HG03139 (cell line): Measurements from ENCODE around the gene L2HGDH.
"Not testable (repeated sequence)": the region's sequence is repeated elsewhere in the genome, so short reads cannot be mapped to it uniquely, and the experiment has no call there.

Experiments used
- ATAC-seq: cut with Tn5 transposase; IDR thresholded peaks from one replicate; pipeline ENCODE4 v1.9.1; 2021; ENCODE audit not compliant: unreplicated experiment

Gene L2HGDH

DNA sequence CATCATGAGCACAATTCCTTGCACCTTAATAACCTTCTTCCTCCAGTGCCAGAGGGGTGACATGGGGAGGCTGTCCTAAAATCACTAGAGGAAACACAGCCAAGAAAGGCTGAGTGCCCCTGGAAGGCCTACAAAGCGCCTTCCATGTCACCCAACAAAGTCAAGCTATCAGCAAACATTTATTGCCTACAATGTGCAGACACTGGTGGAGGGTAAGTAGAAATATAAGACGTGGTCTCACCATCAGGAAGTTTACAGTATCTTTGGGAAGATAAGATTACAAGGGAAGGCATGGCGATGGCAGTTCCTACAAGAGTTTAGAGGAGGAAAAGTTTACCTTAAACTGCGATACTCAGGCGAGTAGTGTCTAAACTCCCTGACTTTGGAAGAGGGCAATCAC, 28.0 kb upstream of the L2HGDH start:
- ATAC-seq, result no peak

DNA sequence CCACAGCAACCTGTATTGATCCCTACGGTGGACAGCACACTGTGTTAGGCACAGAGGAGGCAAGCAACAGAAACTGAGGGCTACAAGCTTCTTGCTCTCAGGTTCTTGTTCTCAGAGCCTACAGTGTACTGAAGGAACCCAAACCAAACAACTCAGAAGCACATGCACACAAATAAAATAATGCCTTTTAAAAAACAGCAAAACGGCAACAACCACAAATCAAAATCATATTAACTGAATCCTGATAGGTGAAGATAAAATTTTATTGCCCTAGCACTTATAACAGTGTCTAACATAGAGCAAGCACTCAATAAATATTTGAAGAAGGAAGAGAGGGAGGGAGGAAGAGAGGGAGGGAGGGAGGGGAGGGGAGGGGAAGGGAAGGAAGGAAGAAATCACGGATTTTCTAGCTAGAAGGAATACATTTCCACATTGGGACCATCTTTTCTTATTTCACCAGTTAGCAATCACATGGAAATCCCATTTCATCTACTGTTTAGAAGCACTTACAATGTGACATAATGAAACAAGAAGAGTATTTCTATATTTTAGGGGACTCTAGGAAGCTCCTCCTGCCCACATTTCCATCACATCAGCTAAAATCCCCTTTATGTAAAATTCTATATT, 27.3 kb upstream of the L2HGDH start:
- ATAC-seq, result no peak

DNA sequence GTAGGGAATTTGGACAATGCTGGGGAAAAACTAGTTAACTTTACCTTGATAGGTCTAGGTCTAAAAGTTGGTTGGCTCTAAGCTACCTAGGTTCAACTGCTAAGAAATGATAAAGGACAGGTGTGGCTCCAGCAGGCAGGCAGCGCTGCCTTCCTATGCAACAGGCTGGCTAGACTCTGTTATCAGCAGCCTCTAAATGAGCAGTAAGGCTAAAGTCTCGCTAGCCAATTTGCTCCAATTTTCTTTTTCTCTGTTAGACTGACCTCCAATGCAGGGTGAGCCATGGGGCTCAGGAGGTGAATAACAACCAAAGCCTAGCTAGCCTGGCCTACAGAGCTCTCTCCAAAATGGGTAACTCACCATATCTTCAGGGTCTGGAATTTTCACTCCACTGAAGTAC, 26.6 kb upstream of the L2HGDH start:
- no peak for ATAC-seq

DNA sequence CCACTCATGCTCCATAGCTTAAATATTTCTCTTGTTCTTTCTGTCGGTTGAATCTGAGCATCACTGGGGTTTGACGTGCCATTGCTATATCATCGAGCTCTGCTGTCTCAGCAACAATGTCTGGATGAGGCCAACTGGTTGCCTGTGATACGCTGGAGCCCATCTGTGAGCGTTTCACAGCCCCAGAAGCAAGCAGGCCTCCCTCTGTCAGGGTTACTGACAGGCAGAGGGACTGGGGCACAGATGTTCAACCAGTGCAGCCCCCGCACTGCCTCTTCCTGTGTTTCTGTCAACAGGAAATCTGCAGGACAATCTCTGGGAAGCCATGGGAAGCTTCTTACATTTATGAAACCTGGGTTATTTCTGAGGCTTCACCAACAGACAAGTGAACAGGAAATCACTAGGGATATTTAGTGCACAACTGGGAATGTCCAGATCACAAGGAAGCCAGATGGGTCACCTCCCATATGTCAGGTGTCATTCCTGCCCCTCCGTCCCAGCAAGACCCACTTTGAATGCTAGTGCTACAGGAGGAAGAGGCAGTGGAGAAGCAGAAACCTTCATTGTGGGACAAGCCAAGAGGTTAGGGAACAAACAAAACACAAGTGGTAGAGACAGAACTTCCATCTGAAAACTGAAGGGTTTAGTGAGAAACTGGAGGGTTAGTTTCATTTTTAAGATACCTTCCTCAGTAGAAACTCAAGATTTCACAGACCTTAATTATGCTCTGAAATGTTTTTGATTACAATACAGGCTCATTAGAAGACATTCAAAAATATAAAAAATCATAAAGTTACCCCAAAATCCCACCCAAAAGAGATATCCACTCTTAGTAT, 24.2 kb upstream of the L2HGDH start:
- no peak for ATAC-seq

DNA sequence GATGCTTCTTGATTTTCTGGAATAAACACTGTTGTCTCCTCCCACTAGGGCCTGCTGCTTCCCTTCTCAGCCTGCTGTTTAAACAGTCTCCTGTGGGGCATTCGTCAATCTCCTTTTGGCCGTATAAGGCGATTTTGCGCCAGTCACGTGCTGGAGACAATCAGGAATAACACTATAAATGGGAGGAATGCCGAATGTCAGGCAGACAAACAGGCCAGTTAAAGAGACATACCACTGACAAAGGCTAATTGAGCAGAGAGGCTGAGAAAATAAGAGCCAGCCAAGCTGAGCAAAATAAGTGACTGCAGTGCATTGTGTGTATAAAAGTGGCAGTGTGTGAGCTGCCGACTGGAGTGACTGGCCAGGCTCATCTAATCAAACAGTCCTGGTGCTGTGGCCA, 23.4 kb upstream of the L2HGDH start:
- ATAC-seq, result no peak

GRCh38 chr14:50334211-50334610, 22.2 kb upstream of the L2HGDH start:
- no peak for ATAC-seq

GRCh38 chr14:50333014-50333509, 21.0 kb upstream of the L2HGDH start:
- no peak for ATAC-seq

DNA sequence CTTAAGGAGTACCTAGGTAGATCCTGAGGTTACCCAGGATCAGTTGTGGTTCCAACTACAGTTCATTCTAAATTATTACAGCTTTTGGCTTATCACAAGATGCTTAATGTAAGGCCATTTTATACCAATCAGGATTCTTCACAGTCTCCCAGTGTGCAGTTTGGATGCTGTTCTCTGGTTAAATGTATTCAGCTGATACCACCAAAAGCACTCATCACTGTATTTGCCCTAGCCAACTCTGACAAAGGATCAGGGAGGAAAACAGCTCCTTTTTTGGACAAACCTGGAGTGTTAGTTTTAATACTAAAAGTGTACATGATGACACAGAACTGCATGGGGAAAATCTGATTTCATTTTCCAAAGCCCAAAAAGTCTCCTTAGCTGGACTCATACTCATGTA, 19.6 kb upstream of the L2HGDH start:
- no peak for ATAC-seq

GRCh38 chr14:50321009-50321660, 9.1 kb upstream of the L2HGDH start:
- ATAC-seq, result peak; percentile 89

GRCh38 chr14:50320283-50320682, 8.3 kb upstream of the L2HGDH start:
- ATAC-seq, result no peak

GRCh38 chr14:50319721-50320120, 7.7 kb upstream of the L2HGDH start:
- no peak for ATAC-seq

DNA sequence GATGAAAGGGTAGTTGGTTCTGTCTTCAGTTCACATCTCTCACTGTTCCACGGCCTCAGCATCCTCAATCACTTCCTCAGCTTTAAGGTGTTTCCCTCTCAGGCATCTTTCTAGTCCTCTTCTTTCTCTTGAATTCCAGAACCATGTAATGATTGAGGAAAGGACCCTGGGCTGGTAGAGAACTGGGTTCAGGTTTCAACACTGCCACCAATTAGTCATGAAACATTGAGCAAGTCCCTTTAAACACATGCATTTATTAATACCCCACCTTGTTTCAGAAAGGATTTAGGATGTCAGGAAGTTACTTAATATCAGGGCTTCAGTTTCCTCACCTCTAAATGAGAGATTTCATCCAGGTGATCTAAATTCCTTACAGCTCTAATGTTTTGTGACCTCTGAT, 7.3 kb upstream of the L2HGDH start:
- no peak for ATAC-seq

DNA sequence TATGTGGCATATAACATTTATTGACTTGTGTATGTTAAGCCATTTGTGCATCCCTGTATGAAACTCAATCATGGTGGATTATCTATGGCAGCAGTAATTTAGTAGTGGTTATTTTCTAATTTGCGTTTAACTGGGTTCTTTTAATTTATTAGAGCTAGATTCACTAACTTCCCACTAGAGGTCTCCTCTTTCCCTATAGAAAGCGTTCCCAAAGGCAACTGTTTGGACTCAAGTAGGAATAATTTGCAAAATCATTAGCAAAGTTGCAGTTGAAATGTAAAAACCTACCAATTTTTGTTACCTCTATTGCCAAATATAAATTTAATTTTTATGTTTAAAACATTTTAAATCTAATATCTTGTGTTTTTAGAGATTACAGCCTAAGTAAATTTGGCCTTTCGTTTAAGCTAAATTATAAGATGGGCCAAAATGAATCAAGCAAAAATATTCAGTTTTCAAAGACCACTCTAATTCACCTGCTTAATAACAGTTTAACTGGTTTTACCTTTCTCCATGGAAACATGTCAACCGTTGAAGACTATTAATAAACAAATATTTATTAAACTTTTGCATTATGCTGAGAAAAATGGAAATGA, 6.1 kb upstream of the L2HGDH start:
- ATAC-seq, result no peak

GRCh38 chr14:50314098-50314497, 2.1 kb upstream of the L2HGDH start:
- not testable (repeated sequence) for ATAC-seq

GRCh38 chr14:50312734-50313054, 665 bp upstream of the L2HGDH start:
- ATAC-seq, result peak; percentile 12

- no peak for ATAC-seq
Observed at GRCh38 chr14:50311337-50311971, 575 bp downstream of the L2HGDH start.

- no peak for ATAC-seq
Observed at GRCh38 chr14:50310445-50310844, 1.6 kb downstream of the L2HGDH start.

GRCh38 chr14:50308363-50308915, 3.6 kb downstream of the L2HGDH start:
- ATAC-seq, result no peak

- ATAC-seq, result no peak
Observed at GRCh38 chr14:50303744-50304471, 8.1 kb downstream of the L2HGDH start.

DNA sequence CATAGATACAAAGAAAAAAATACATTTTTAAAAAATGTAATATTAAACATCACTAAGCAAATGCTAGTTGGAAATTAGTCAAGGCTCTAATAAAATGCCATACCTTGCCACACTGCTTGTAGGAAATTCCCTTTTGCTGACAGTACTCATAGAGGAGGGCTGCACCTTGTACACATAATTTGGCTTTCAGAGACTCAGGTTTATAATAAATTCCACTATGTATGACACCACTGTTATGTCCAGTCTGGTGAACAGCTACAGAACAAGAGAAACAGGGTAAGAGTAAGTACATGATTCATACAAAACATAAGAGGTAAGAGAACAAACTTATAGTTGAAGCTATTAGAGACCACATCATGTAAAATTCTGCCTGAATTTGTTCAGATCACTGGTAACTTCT, 10.1 kb downstream of the L2HGDH start:
- ATAC-seq, result no peak
